ENCODE results near the gene INPP5D. TPM values are rescaled to one million over a fixed set of nuclear protein-coding genes. Genes with fewer than 3 reads are reported as not detected.

Gene INPP5D
- total RNA-seq, 2 donors from 2014 or later: 0.66 to 3.0 TPM

DNA sequence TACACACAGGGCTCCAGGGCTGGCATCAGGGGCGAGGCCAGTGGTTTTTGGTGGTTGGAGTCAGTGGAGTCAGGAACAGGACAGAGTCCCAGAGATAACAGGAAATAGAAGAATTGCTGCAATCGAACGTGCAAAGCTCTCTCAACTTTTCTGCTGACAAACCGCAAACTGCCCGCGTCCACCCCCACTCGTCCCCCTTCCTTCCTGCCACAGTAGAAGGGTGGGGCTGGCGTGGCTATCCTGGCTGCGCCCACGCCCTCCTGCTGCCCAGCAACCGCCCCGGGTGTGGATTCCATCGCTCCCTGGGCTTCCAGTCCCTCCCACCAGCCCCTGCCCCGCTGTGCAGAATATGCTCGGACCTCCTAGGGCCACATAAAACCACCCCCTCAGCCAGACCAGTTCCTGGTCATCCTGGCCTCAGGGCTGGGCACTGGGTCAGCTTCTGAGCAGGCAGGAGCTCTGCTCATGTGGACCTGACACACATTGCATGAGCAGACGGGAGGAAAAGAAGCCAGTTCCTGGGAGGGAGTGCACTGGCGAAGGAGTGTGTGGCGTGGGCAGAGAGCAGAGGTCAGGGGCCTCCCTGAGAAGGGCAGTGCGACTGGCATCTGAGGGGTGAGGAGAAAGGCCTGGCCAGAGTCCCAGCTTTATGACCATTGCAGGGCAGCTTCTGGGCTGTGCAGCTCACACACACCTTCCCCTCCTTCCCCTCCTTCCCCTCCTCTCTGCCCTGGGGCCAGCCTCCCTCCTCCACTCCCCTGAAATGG, 105.9 kb downstream of the INPP5D start:
- Mint-ChIP-seq H3K4me3 (no peak overlapping the region), H3K27ac (no peak overlapping the region), H3K27me3 (ENCODE audit: insufficient read depth) (no peaks in the 10 kb centered on the region), H3K4me1 (peaks cover 7% of the 10 kb centered on the region), H3K9me3 (no peaks in the 10 kb centered on the region), H3K36me3 (ENCODE audit: low read depth) (no peaks in the 10 kb centered on the region)
- no peaks in the 10 kb centered on the region for H3K4me1 ChIP-seq (ENCODE audit: control insufficient read depth, insufficient read depth, low read length)
- H3K9me3 ChIP-seq (ENCODE audit: control insufficient read depth, low read length): no peaks in the 10 kb centered on the region
- no peak overlapping the region for H3K4me3 ChIP-seq (ENCODE audit: low read length)
- TF ChIP-seq, protein P1, sequence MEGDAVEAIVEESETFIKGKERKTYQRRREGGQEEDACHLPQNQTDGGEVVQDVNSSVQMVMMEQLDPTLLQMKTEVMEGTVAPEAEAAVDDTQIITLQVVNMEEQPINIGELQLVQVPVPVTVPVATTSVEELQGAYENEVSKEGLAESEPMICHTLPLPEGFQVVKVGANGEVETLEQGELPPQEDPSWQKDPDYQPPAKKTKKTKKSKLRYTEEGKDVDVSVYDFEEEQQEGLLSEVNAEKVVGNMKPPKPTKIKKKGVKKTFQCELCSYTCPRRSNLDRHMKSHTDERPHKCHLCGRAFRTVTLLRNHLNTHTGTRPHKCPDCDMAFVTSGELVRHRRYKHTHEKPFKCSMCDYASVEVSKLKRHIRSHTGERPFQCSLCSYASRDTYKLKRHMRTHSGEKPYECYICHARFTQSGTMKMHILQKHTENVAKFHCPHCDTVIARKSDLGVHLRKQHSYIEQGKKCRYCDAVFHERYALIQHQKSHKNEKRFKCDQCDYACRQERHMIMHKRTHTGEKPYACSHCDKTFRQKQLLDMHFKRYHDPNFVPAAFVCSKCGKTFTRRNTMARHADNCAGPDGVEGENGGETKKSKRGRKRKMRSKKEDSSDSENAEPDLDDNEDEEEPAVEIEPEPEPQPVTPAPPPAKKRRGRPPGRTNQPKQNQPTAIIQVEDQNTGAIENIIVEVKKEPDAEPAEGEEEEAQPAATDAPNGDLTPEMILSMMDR (conservative IDR thresholded peaks at IDR 0.05): no peak
- no peaks in the 10 kb centered on the region for H3K36me3 ChIP-seq (ENCODE audit: control insufficient read depth, insufficient read depth, low read length)
- no peak overlapping the region for H3K27ac ChIP-seq (ENCODE audit: low read depth, low read length)
- no peak for DNase-seq
- no peaks in the 10 kb centered on the region for H3K27me3 ChIP-seq (ENCODE audit: control insufficient read depth, insufficient read depth, low read length, poor library complexity, severe bottlenecking)
- H3K9ac ChIP-seq (ENCODE audit: extremely low read depth, low read length, poor library complexity, severe bottlenecking): no peak overlapping the region
- WGBS, 2 experiments (ENCODE audit: insufficient coverage in 1 of 2, insufficient read length in 1 of 2): 76 to 77% methylated on average over 12 to 19 of the region's 19 CpGs

DNA sequence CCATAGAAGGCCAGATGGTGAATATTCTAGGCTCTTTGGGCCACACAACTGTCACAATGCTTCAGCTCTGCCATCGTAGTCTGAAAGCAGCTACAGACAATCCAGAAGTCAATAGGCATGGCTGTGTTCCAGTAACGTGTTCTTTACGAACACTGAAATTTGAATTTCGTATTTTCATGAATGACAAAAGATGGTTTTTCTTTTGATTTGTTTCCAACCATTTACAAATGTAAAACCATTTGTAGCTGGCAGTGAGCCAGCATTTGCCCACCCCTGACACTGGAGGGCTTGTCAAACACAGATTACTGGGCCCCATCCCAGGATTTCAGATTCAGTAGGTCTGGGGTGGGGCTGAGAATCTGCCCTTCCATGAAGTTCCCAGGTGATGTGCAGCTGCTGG, 108.3 kb downstream of the INPP5D start:
- no peak overlapping the region for H3K27ac Mint-ChIP-seq
- Histone ChIP-seq H3K27ac (ENCODE audit: low read depth, low read length) (no peak overlapping the region), H3K27me3 (ENCODE audit: control insufficient read depth, insufficient read depth, low read length, poor library complexity, severe bottlenecking) (no peaks in the 10 kb centered on the region), H3K4me3 (ENCODE audit: low read length) (no peak overlapping the region), H3K4me1 (ENCODE audit: control insufficient read depth, insufficient read depth, low read length) (no peaks in the 10 kb centered on the region), H3K36me3 (ENCODE audit: control insufficient read depth, insufficient read depth, low read length) (no peaks in the 10 kb centered on the region), H3K9ac (ENCODE audit: extremely low read depth, low read length, poor library complexity, severe bottlenecking) (no peak overlapping the region), H3K9me3 (ENCODE audit: control insufficient read depth, low read length) (no peaks in the 10 kb centered on the region)
- no peaks in the 10 kb centered on the region for H3K27me3 Mint-ChIP-seq (ENCODE audit: insufficient read depth)
- no peaks in the 10 kb centered on the region for H3K36me3 Mint-ChIP-seq (ENCODE audit: low read depth)
- no peak overlapping the region for H3K4me3 Mint-ChIP-seq
- H3K9me3 Mint-ChIP-seq: no peaks in the 10 kb centered on the region
- 79 to 81% methylated on average over 4 of the region's 4 CpGs for WGBS, 2 experiments (ENCODE audit: insufficient coverage in 1 of 2, insufficient read length in 1 of 2)
- TF ChIP-seq, protein P1 (conservative IDR thresholded peaks at IDR 0.05): no peak
- peaks cover 7% of the 10 kb centered on the region for H3K4me1 Mint-ChIP-seq
- DNase-seq: no peak

DNA sequence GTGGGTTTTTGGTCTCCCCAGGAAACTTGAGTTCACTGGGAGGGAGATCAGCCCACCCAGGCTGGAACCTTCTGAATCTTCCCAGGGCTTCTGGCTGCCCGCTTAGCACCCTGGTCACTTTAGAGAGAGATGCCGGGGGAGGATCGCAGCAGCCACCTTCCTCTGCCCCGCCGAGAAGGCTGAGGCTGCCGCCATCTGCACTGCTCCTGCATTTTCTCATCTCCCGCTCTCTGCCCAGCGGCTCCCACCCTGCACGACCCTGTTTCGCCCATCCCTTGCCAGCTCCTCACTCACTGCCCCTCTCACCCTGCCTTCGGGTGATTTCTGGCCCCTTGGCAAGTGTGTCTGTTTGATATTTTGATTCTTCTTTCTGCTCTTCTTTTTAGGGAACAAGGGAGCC, 108.8 kb downstream of the INPP5D start:
- Histone ChIP-seq H3K36me3 (ENCODE audit: control insufficient read depth, insufficient read depth, low read length) (no peaks in the 10 kb centered on the region), H3K4me3 (ENCODE audit: low read length) (no peak overlapping the region), H3K9ac (ENCODE audit: extremely low read depth, low read length, poor library complexity, severe bottlenecking) (no peak overlapping the region), H3K9me3 (ENCODE audit: control insufficient read depth, low read length) (no peaks in the 10 kb centered on the region), H3K4me1 (ENCODE audit: control insufficient read depth, insufficient read depth, low read length) (no peaks in the 10 kb centered on the region), H3K27me3 (ENCODE audit: control insufficient read depth, insufficient read depth, low read length, poor library complexity, severe bottlenecking) (no peaks in the 10 kb centered on the region), H3K27ac (ENCODE audit: low read depth, low read length) (no peak overlapping the region)
- DNase-seq: no peak
- Mint-ChIP-seq H3K36me3 (ENCODE audit: low read depth) (no peaks in the 10 kb centered on the region), H3K4me3 (no peak overlapping the region), H3K4me1 (peaks cover 7% of the 10 kb centered on the region), H3K27me3 (ENCODE audit: insufficient read depth) (no peaks in the 10 kb centered on the region), H3K9me3 (no peaks in the 10 kb centered on the region), H3K27ac (no peak overlapping the region)
- TF ChIP-seq, protein P1 (conservative IDR thresholded peaks at IDR 0.05): no peak
- 84 to 85% methylated on average over 5 to 11 of the region's 11 CpGs for WGBS, 2 experiments (ENCODE audit: insufficient coverage in 1 of 2, insufficient read length in 1 of 2)
